ENCODE results near the gene PHF12.
"Not testable (repeated sequence)": the region's sequence is repeated elsewhere in the genome, so short reads cannot be mapped to it uniquely, and the experiment has no call there.

The PHF12 gene

GRCh38 chr17:28879886-28880571, 71.3 kb downstream of the PHF12 start:
- DNase-seq = no peak

- no peak for DNase-seq
These were observed 72.3 kb downstream of the PHF12 start for GRCh38 chr17:28878981-28879380.

DNA sequence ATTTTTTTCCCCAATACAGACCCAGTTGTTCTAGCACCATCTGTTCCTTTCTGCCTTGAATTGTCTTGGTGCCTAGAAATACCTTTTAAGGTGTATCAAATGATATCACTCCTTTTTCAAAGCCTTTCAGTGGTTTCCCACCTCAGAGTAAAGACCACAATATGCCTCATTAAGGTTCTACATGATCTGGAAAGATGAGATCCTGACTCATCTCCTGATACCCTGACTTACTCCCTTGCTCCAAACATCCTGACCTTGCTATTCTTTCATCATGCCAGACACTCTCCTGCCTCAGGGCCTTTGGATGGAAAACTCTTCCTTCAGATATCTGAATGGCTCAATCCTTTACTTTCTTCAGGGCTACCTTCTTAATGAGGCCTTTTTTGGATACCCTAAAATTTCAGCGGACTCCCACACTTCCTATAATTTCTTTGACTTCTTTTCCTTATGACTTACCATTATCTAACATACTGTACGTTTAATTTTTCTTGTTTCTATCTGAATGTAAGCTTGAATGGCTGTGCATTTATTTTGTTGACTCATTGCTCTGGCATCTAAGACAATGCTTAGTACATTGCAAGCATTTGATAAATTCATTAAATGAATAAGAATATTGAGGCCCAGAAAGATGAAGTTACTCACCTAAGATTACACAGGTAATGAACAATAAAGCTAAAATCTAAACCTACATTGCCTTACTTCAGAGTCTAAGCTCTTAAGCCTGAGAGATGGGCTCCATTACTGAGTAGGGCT, 73.0 kb downstream of the PHF12 start:
- DNase-seq = no peak

- not testable (repeated sequence) for DNase-seq
These were observed 74.1 kb downstream of the PHF12 start for GRCh38 chr17:28877150-28877711.

- no peak for DNase-seq
These were observed 75.3 kb downstream of the PHF12 start for GRCh38 chr17:28875848-28876550.

GRCh38 chr17:28874750-28875149, 76.6 kb downstream of the PHF12 start:
- no peak for DNase-seq

DNA sequence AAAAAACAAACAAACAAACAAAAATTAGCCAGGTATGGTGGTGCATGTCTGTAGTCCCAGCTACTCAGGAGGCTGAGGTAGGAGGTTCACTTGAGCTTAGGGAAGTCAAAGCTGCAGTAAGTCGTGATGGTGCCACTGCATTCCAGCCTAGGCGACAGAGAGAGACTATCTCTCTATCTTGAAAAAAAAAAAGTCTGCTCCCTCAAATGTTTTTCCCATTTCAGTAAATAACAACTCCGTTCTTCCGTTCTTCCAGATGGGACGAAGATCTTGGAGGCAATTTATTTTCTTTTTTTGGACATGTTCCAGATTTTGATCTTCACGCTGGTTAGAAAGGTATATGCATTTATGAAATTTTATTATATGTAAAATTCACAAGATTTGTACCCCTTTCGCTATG, 77.5 kb downstream of the PHF12 start:
- no peak for DNase-seq

- no peak for DNase-seq
These were observed 80.2 kb downstream of the PHF12 start for GRCh38 chr17:28871056-28871579.

DNA sequence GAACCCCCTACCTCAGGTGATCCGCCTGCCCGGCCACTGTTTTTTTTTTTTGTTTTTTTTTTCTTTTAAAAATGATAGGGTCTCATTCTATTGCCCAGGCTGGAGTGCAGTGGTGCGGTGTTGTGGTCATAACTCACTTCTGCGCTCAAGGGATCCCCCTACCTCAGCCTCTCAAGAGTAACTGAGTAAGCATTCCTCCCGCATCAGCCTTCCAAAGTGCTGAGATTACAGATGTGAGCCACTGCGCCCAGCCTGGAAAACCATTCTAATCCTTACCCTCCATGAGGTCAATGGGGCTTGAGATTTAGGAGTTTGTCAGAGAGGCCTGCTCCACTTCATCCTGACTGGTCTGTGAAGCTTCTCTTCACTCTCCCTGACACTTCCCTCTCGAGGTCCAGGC, 84.0 kb downstream of the PHF12 start:
- DNase-seq = no peak

DNA sequence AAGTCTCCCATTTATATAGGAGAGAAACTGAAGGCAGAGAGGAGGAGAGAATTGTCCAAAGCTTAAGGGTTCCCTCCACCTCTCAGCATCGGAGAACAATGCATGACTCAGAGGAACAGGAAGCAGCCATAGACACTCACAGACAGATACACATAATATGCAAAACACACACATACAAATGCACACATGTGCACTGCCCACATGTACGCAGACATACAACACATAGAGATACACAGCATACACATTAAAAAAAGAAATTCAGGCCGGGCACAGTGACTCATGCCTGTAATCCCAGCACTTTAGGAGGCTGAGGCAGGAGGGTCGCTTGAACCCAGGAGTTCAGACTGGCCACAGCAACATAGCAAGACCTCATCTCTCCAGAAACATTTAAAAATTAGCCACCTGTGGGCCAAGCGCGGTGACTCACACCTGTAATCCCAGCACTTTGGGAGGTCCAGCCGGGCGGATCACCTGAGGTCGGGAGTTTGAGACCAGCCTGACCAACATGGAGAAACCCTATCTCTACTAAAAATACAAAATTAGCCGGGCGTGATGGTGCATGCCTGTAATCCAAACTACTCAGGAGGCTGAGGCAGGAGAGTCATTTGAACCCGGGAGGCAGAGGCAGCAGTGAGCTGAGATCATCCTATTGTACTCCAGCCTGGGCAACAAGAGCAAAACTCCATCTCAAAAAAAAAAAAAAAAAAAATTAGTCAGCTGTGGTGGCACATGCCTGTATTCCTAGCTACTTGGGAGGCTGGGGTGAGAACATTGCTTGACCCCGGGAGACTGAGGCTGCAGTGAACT, 85.2 kb downstream of the PHF12 start:
- no peak for DNase-seq

GRCh38 chr17:28864991-28865849, 86.1 kb downstream of the PHF12 start:
- no peak for DNase-seq

GRCh38 chr17:28863953-28864352, 87.4 kb downstream of the PHF12 start:
- no peak for DNase-seq

DNA sequence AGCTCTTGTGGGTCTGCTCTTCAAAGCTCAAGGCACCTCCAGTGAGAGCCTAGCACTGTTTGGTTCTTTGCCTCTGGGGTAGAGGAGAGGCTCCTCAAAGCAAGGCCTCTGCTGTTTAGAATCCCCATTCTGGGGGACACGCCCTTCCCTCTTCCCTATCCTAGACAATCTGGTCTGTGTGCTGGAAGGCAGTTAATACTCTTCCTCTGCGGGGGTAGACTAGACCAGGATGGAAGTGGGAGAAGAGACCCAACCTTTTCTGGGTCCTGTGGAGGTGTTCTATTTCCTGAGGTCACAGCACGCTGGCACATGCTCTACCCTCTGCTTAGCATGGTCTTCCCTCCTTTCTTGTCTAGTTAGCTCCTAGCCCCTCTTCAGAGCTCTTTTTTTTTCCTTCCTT, 88.8 kb downstream of the PHF12 start:
- no peak for DNase-seq

GRCh38 chr17:28861393-28862203, 89.7 kb downstream of the PHF12 start:
- no peak for DNase-seq

GRCh38 chr17:28860363-28860808, 90.9 kb downstream of the PHF12 start:
- DNase-seq = no peak

GRCh38 chr17:28858801-28859355, 92.4 kb downstream of the PHF12 start:
- no peak for DNase-seq

DNA sequence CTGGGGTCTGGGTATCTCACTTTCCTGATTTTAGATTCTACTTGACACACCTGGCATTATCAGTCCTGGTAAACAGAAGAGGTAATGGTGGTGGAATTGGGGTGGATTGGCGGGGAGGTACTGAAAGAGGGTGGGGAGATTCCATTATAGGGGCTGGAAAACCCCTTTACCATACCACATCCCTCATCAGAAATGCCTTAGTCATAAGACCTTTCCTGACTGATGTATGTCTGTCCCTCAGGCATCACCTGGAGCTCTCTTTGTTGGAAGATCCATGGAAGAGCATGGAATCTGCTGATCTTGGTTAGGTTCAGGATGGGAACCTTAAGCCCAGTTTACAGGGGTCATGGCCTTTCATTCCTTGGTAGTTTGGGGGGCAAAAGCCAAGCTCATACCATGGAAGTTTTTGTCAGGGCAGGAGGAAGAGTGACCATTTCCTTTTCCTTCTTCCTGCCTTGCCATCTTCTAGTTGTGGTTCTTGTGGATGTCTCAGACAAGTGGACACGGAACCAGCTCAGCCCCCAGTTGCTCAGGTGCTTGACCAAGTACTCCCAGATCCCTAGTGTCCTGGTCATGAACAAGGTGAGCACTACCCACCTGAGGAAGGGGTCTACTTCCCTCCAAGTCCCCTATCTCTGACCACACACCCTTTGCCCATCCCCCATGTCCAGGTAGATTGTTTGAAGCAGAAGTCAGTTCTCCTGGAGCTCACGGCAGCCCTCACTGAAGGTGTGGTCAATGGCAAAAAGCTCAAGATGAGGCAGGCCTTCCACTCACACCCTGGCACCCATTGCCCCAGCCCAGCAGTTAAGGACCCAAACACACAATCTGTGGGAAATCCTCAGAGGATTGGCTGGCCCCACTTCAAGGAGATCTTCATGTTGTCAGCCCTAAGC, 93.2 kb downstream of the PHF12 start:
- DNase-seq = no peak

GRCh38 chr17:28856028-28856574, 95.2 kb downstream of the PHF12 start:
- DNase-seq = no peak

DNA sequence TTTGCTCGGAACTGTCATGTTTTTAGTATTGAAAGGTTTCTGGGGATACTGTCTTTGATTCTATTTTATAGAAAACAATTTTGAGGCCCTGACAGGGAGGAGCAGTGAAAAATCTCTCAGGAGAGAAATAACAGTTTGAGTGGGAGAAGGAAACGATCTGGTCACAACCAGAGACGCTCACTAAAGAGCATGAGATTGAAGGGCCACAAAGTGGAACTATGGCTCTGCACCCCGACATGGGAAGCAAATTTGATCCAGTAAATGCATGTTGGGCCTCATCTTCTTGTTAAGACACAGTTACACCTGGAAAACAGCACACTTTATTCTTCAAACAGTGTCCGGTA, 96.0 kb downstream of the PHF12 start:
- no peak for DNase-seq
